Activated CD8-positive, alpha-beta T cell treated with anti-CD3 and anti-CD28 coated beads, Interleukin-2, amount 10 ng/mL, durations not matched to agents 7 days and 5 days (primary cell): ENCODE data around the gene ABCB1. TPM values are rescaled to one million over a fixed set of nuclear protein-coding genes. Genes with fewer than 3 reads are reported as not detected.
"Not testable (repeated sequence)": the region's sequence is repeated elsewhere in the genome, so short reads cannot be mapped to it uniquely, and the experiment has no call there.

Source experiments
- ATAC-seq: fragments of 150-1000 bp; cut with Tn5 transposase; one replicate; pipeline ENCODE4 v1.10.0; 2021; ENCODE audit warnings: moderate library complexity
- CTCF ChIA-PET: fragments of 350-600 bp; sonication (Branson Sonifier 250); formaldehyde crosslinking; loops from one replicate; lab custom pipeline; 2021; ENCODE audit warnings: antibody characterized with exemption; lab: Charles Lee
- POLR2A ChIA-PET: fragments of 350-600 bp; sonication (Branson Sonifier 250); formaldehyde crosslinking; loops from one replicate; lab custom pipeline; 2021; ENCODE audit warnings: antibody characterized with exemption; lab: Charles Lee
- DNase-seq: peaks from one replicate; pipeline ENCODE4 v3.0.0-alpha.2; 2020
- H3K27ac Mint-ChIP-seq: one replicate; pipeline ENCODE4 v1.8.0; 2021; ENCODE audit warnings: mild to moderate bottlenecking, mixed read lengths
- H3K27me3 Mint-ChIP-seq: one replicate; pipeline ENCODE4 v1.8.0; 2021; ENCODE audit warnings: low read depth, mixed read lengths
- H3K36me3 Mint-ChIP-seq: one replicate; pipeline ENCODE4 v1.8.0; 2021; ENCODE audit warnings: low read depth, mixed read lengths
- H3K4me1 Mint-ChIP-seq: one replicate; pipeline ENCODE4 v1.8.0; 2021; ENCODE audit warnings: low read depth, mixed read lengths
- H3K4me3 Mint-ChIP-seq: one replicate; pipeline ENCODE4 v1.8.0; 2021; ENCODE audit warnings: mild to moderate bottlenecking, mixed read lengths
- H3K9me3 Mint-ChIP-seq: one replicate; pipeline ENCODE4 v1.8.0; 2022; ENCODE audit warnings: mixed read lengths; ENCODE audit not compliant: insufficient read depth
- total RNA-seq, 2 experiments: library from RNA; stranded (reverse); gene quantifications; one replicate each; pipeline ENCODE4 v1.2.3, GENCODE V29; 2021

ABCB1 gene
- total RNA-seq, 2 experiments from 2014 or later: 2.8 to 4.8 TPM

DNA sequence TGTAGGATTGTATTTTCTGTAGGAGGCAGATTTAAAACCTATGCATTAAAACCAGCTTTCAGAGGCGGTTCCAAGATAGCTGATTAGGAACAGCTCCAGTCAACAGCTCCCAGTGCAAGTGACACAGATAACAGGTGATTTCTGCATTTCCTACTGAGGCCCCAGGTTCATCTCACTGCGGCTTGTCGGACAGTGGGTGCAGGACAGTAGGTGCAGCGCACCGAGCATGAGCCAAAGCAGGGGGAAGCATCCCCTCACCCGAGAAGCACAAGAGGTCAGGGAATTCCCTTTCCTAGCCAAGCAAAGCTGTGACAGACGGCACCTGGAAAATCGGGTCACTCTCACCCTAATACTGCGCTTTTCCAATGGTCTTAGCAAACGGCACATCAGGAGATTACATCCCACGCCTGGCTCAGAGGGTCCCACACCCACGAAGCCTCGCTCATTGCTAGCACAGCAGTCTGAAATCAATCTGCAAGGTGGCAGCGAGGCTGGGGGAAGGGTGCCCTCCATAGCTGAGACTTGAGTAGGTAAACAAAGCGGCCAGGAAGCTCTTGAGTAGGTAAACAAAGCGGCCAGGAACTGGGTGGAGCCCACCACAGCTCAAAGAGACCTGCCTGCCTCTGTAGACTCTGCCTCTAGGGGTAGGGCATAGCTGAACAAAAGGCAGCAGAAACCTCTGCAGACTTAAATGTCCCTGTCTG lies 135.7 kb downstream of the ABCB1 start:
- CTCF ChIA-PET: not testable (repeated sequence)

DNA sequence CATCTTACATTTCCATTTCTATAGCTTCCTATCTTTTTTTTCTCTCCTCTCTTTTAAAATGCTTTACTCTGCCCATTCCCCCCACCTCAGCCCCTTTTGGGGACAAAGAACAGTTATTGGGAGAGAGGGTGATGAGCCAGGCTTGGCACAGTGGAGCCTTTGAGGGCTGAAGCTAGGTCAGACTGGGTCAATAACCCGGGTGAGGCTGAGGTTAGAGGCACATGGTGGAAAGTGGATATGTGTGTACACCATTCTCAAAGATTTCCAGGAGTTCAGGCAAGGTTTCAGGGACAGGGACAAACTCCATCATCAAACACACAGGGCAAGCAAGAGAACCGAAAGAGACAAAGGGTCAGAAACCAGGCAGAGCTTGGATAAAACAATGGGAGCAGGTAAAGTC lies 136.7 kb downstream of the ABCB1 start:
- Mint-ChIP-seq H3K27me3 (peaks cover 13% of the 10 kb centered on the region), H3K27ac (no peak overlapping the region), H3K9me3 (no peaks in the 10 kb centered on the region), H3K4me3 (no peak overlapping the region), H3K36me3 (no peaks in the 10 kb centered on the region), H3K4me1 (no peaks in the 10 kb centered on the region)
- DNase-seq (no peak), ATAC-seq (no peak)
- CTCF ChIA-PET: no interaction called here
- POLR2A ChIA-PET: no interaction called here

More for the DNA sequence above, 135.7 kb downstream of the ABCB1 start:
- POLR2A ChIA-PET, DNase-seq, H3K4me1 Mint-ChIP-seq, H3K27ac Mint-ChIP-seq, H3K36me3 Mint-ChIP-seq, ATAC-seq, H3K9me3 Mint-ChIP-seq, H3K4me3 Mint-ChIP-seq: not testable (repeated sequence)
- peaks cover 16% of the 10 kb centered on the region for H3K27me3 Mint-ChIP-seq

DNA sequence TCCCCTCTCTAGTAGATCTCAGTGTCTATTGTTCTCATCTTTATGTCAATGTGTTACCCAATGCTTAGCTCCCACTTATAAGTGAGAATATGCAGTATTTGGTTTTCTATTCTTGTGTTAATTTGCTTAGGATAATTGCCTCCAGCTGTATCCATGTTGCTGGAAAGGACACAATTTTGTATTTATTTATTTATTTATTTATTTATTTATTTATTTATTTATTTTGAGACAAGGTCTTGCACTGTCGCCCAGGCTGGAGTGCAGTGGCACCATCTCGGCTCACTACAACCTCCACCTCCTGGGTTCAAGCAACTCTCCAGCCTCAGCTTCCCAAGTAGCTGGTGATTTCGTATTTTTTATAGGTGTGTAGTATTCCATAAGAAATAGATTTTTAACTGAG lies 140.2 kb downstream of the ABCB1 start:
- H3K36me3 Mint-ChIP-seq, H3K9me3 Mint-ChIP-seq, DNase-seq, CTCF ChIA-PET, ATAC-seq, H3K4me3 Mint-ChIP-seq, H3K27me3 Mint-ChIP-seq, H3K4me1 Mint-ChIP-seq, POLR2A ChIA-PET, H3K27ac Mint-ChIP-seq: not testable (repeated sequence)

DNA sequence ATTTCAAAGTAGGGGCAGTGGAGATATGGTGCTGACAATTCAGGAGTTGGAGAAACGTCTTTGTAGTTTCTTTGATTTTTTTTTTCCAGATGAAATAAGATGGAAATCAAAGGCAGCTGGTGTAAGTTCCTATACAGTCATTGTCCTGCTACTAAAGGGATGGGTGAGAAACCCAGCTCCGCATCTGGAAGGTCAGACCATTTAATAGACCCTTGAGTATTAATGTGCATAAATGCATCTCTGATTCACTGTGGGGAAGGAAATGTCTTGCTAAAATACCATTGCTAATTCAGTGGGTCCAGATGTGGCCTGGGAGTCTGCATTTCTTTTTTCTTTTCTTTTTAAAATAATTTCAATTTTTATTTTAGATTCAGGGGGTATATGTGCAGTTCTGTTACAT lies 140.7 kb downstream of the ABCB1 start:
- H3K36me3 Mint-ChIP-seq: no peaks in the 10 kb centered on the region
- ATAC-seq: no peak
- ChIA-PET CTCF (no interaction called here), POLR2A (no interaction called here)
- H3K27ac Mint-ChIP-seq: no peak overlapping the region
- peaks cover 5% of the 10 kb centered on the region for H3K27me3 Mint-ChIP-seq
- no peak for DNase-seq
- H3K4me3 Mint-ChIP-seq: no peak overlapping the region
- H3K4me1 Mint-ChIP-seq: no peaks in the 10 kb centered on the region
- no peaks in the 10 kb centered on the region for H3K9me3 Mint-ChIP-seq

DNA sequence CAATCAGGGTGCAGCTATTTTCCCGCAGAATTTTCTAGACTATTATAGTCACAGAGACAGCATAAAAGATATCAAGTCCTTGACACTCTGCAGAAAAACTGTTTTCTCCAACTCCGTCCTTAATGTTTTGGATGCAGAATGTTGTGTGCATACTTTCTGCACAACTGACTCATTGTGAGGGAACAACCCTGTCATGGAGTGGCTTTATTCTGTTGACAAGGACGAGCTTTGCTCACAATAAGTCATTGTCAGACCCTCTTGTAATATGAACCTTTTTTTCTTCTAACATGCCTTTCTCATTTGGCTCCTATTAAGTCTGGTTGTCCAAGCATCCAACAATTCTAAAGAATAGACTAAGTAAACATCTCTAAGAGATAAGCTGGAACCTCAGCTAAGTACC lies 142.5 kb downstream of the ABCB1 start:
- H3K27ac Mint-ChIP-seq: no peak overlapping the region
- no peaks in the 10 kb centered on the region for H3K27me3 Mint-ChIP-seq
- H3K36me3 Mint-ChIP-seq: no peaks in the 10 kb centered on the region
- DNase-seq: no peak
- POLR2A ChIA-PET: no interaction called here
- no peak for ATAC-seq
- H3K4me1 Mint-ChIP-seq: no peaks in the 10 kb centered on the region
- CTCF ChIA-PET: no interaction called here
- H3K9me3 Mint-ChIP-seq: no peaks in the 10 kb centered on the region
- no peak overlapping the region for H3K4me3 Mint-ChIP-seq

DNA sequence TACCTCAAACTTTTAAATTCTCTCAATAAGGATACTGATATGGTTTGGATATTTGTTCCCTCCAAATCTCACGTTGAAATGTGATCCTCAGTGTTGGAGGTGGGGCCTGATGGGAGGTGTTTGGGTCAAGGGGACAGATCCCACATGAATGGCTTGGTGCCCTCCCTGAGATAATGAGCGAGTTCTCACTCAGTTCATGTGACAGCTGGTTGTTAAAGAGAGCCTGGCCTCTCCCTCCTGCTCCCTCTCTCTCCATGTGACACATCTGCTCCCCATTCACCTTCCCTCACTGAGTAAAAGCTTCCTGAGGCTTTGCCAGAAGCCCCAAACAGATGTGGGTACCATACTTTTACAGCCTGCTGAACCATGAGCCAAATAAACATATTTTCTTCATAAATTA lies 144.4 kb downstream of the ABCB1 start:
- Mint-ChIP-seq H3K27me3 (no peaks in the 10 kb centered on the region), H3K36me3 (no peaks in the 10 kb centered on the region), H3K4me1 (no peaks in the 10 kb centered on the region), H3K27ac (no peak overlapping the region), H3K9me3 (no peaks in the 10 kb centered on the region), H3K4me3 (no peak overlapping the region)
- DNase-seq (no peak), ATAC-seq (no peak)
- ChIA-PET CTCF (no interaction called here), POLR2A (no interaction called here)

Other genes with a start within 250 kb of the ABCB1 start
- gene ABCB4, start 125.2 kb downstream of the ABCB1 start, total RNA-seq: not detected
- gene RUNDC3B, start 27.5 kb upstream of the ABCB1 start, total RNA-seq: under 1 TPM in 1 of 2 experiments, not detected in 1; 0.08 TPM